HUES6 (cell line): ENCODE measurements around the gene UFD1.

Experiments used
- H3K27ac ChIP-seq: 2 replicates; pipeline ENCODE4 v1.7.0; 2013; ENCODE audit warnings: low read depth, mild to moderate bottlenecking, low read length, inconsistent platforms
- H3K27me3 ChIP-seq: 2 replicates; pipeline ENCODE4 v1.6.1; 2013; ENCODE audit warnings: low read length; ENCODE audit not compliant: control insufficient read depth, insufficient read depth
- H3K36me3 ChIP-seq: 2 replicates; pipeline ENCODE4 v1.6.1; 2013; ENCODE audit warnings: low read length; ENCODE audit not compliant: control insufficient read depth, insufficient read depth
- H3K4me1 ChIP-seq: 2 replicates; pipeline ENCODE4 v1.6.1; 2013; ENCODE audit warnings: low read length; ENCODE audit not compliant: control insufficient read depth, insufficient read depth
- H3K4me3 ChIP-seq: 2 replicates; pipeline ENCODE4 v1.5.1; 2013; ENCODE audit warnings: low read depth, low read length
- H3K9ac ChIP-seq: one replicate; pipeline ENCODE4 v1.6.1; 2013; ENCODE audit warnings: mild to moderate bottlenecking, low read length
- H3K9me3 ChIP-seq: 2 replicates; pipeline ENCODE4 v1.6.1; 2013; ENCODE audit warnings: low read depth, low read length; ENCODE audit not compliant: control insufficient read depth, insufficient read depth

UFD1 gene

DNA sequence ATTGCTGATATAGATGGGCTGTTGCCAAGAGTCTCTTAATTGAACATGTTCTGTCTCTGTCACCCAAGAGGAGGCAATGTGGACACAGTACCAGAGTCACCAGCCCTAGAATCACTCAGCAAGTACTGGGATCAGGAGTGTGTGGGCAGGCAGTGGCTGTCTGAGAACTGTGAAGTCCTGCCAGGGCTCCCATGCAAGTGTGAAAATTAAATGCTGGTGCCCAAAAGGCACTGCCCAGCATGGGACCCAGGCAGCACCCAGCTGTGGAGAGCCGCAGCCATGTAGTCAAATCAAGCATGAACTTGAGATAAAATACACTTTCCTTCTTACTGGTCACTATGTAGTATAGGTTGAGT is 67.3 kb downstream of the UFD1 start:
- peaks cover 44% of the 10 kb centered on the region for H3K36me3 ChIP-seq
- no peaks in the 10 kb centered on the region for H3K27me3 ChIP-seq
- H3K4me3 ChIP-seq, result no peak overlapping the region
- no peak overlapping the region for H3K9ac ChIP-seq
- H3K9me3 ChIP-seq, result no peaks in the 10 kb centered on the region
- H3K4me1 ChIP-seq, result no peaks in the 10 kb centered on the region
- H3K27ac ChIP-seq, result no peak overlapping the region

DNA sequence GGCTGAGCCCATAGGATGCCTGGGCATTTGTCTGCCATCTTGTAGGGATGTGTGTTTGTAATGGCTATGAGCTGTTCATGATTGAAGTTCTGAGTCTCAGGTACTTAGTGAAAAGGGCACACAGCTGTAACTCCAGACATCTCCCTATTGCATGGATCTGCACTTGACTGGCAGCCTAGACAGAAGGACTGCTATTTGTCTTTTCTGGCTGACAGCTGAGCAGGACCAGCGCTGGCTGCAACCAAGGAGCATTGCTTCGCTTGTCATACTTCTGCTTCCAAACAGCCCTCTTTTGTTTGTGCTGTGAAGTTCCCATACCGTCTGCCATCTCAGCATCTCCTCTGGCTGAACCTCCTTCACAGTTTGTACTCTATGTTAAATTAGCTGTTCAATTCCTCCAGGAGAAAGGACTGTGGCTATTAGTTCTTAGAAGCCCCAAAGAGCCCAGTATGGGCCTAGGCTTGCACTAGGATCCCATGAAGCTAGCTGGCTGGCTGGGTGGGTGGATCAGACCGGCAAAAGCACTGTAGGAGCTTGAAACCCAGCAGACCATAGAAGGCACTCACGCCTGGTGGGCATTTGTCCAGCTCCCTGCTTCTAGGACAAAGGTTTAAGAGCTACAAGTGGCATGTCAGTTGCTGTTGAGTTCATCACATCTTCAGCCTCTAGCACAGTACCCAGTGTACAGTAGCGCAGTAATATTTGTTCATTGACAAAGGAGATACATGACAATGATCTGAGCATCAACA is 67.9 kb downstream of the UFD1 start:
- Histone ChIP-seq H3K27ac (no peak overlapping the region), H3K4me3 (no peak overlapping the region), H3K9ac (no peak overlapping the region), H3K9me3 (no peaks in the 10 kb centered on the region), H3K36me3 (peaks cover 49% of the 10 kb centered on the region), H3K4me1 (no peaks in the 10 kb centered on the region), H3K27me3 (no peaks in the 10 kb centered on the region)

- no peak overlapping the region for H3K9ac ChIP-seq
- H3K36me3 ChIP-seq, result peaks cover 76% of the 10 kb centered on the region
- no peak overlapping the region for H3K27ac ChIP-seq
- H3K27me3 ChIP-seq, result no peaks in the 10 kb centered on the region
- no peak overlapping the region for H3K4me3 ChIP-seq
- H3K9me3 ChIP-seq, result no peaks in the 10 kb centered on the region
- H3K4me1 ChIP-seq, result no peaks in the 10 kb centered on the region
These were observed 71.1 kb downstream of the UFD1 start for GRCh38 chr22:19407649-19408606.

GRCh38 chr22:19406846-19407245 is 72.1 kb downstream of the UFD1 start:
- Histone ChIP-seq H3K4me3 (no peak overlapping the region), H3K9ac (no peak overlapping the region), H3K36me3 (peaks cover 82% of the 10 kb centered on the region), H3K4me1 (no peaks in the 10 kb centered on the region), H3K9me3 (no peaks in the 10 kb centered on the region), H3K27me3 (no peaks in the 10 kb centered on the region), H3K27ac (no peak overlapping the region)

GRCh38 chr22:19406281-19406811 is 72.6 kb downstream of the UFD1 start:
- Histone ChIP-seq H3K4me1 (no peaks in the 10 kb centered on the region), H3K36me3 (peaks cover 87% of the 10 kb centered on the region), H3K27ac (no peak overlapping the region), H3K9me3 (no peaks in the 10 kb centered on the region), H3K9ac (no peak overlapping the region), H3K4me3 (no peak overlapping the region), H3K27me3 (no peaks in the 10 kb centered on the region)

GRCh38 chr22:19405652-19406051 is 73.3 kb downstream of the UFD1 start:
- Histone ChIP-seq H3K9me3 (no peaks in the 10 kb centered on the region), H3K4me1 (no peaks in the 10 kb centered on the region), H3K36me3 (peaks cover 89% of the 10 kb centered on the region), H3K9ac (no peak overlapping the region), H3K4me3 (no peak overlapping the region), H3K27me3 (no peaks in the 10 kb centered on the region), H3K27ac (no peak overlapping the region)

- no peaks in the 10 kb centered on the region for H3K27me3 ChIP-seq
These were observed 73.9 kb downstream of the UFD1 start for GRCh38 chr22:19405133-19405532.

GRCh38 chr22:19404676-19405075 is 74.3 kb downstream of the UFD1 start:
- Histone ChIP-seq H3K27me3 (no peaks in the 10 kb centered on the region), H3K36me3 (peaks cover 88% of the 10 kb centered on the region), H3K9me3 (no peaks in the 10 kb centered on the region), H3K9ac (no peak overlapping the region), H3K4me1 (no peaks in the 10 kb centered on the region), H3K4me3 (no peak overlapping the region), H3K27ac (no peak overlapping the region)

More at GRCh38 chr22:19405133-19405532, 73.9 kb downstream of the UFD1 start:
- H3K4me1 ChIP-seq, result no peaks in the 10 kb centered on the region
- no peak overlapping the region for H3K27ac ChIP-seq
- no peaks in the 10 kb centered on the region for H3K9me3 ChIP-seq
- H3K9ac ChIP-seq, result no peak overlapping the region
- peaks cover 88% of the 10 kb centered on the region for H3K36me3 ChIP-seq
- H3K4me3 ChIP-seq, result no peak overlapping the region

DNA sequence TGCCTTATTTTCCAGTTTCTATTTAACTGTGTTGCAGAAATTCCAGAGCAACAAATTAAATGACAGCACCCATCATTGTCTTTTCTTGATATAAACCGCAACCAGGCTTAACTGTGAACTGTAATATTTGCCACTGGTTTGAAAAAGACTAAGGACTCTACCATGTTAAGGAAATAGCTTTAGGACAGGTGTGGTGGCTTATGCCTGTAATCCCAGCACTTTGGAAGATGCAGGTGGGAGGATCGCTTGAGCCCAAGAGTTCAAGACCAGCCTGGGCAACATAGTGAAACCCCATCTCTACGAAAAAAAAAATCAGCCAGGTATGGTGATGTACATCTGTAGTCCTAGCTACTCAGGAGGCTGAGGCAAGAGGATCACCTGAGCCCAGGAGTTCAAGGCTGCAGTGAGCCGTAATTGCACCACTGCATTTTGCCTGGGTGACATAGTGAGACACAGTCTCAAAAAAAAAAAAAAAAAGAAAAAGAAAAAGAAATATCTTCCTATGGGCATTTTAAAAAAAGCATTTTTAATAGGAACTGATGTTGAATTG is 76.3 kb downstream of the UFD1 start:
- H3K4me3 ChIP-seq, result no peak overlapping the region
- no peaks in the 10 kb centered on the region for H3K9me3 ChIP-seq
- H3K9ac ChIP-seq, result no peak overlapping the region
- H3K36me3 ChIP-seq, result peaks cover 89% of the 10 kb centered on the region
- H3K4me1 ChIP-seq, result no peaks in the 10 kb centered on the region
- no peaks in the 10 kb centered on the region for H3K27me3 ChIP-seq
- no peak overlapping the region for H3K27ac ChIP-seq

GRCh38 chr22:19401483-19401882 is 77.5 kb downstream of the UFD1 start:
- H3K9me3 ChIP-seq, result no peaks in the 10 kb centered on the region
- H3K9ac ChIP-seq, result no peak overlapping the region
- no peak overlapping the region for H3K27ac ChIP-seq
- H3K4me3 ChIP-seq, result no peak overlapping the region
- H3K36me3 ChIP-seq, result peaks cover 89% of the 10 kb centered on the region
- H3K4me1 ChIP-seq, result no peaks in the 10 kb centered on the region
- no peaks in the 10 kb centered on the region for H3K27me3 ChIP-seq

- no peaks in the 10 kb centered on the region for H3K27me3 ChIP-seq
- peaks cover 88% of the 10 kb centered on the region for H3K36me3 ChIP-seq
- H3K9ac ChIP-seq, result no peak overlapping the region
These were observed 78.1 kb downstream of the UFD1 start for GRCh38 chr22:19400881-19401280.

More at GRCh38 chr22:19400881-19401280, 78.1 kb downstream of the UFD1 start:
- H3K9me3 ChIP-seq, result no peaks in the 10 kb centered on the region
- H3K4me3 ChIP-seq, result no peak overlapping the region
- no peak overlapping the region for H3K27ac ChIP-seq
- no peaks in the 10 kb centered on the region for H3K4me1 ChIP-seq
